Skeletal muscle cell (primary cell): ENCODE results near the gene MTO1.
A peak's percentile ranks its signal among the peaks of the same experiment; 100 is the strongest.
"Not testable (repeated sequence)": the region's sequence is repeated elsewhere in the genome, so short reads cannot be mapped to it uniquely, and the experiment has no call there.

ENCODE experiments used
- DNase-seq: peaks from one replicate; pipeline ENCODE4 v3.0.0-alpha.2; 2010; ENCODE audit warnings: low read depth
- H3K4me3 ChIP-seq: 2 replicates; pipeline ENCODE4 v1.5.1; 2011; ENCODE audit warnings: low read depth, mild to moderate bottlenecking, control low read depth, low read length, moderate library complexity

Gene MTO1, protein sequence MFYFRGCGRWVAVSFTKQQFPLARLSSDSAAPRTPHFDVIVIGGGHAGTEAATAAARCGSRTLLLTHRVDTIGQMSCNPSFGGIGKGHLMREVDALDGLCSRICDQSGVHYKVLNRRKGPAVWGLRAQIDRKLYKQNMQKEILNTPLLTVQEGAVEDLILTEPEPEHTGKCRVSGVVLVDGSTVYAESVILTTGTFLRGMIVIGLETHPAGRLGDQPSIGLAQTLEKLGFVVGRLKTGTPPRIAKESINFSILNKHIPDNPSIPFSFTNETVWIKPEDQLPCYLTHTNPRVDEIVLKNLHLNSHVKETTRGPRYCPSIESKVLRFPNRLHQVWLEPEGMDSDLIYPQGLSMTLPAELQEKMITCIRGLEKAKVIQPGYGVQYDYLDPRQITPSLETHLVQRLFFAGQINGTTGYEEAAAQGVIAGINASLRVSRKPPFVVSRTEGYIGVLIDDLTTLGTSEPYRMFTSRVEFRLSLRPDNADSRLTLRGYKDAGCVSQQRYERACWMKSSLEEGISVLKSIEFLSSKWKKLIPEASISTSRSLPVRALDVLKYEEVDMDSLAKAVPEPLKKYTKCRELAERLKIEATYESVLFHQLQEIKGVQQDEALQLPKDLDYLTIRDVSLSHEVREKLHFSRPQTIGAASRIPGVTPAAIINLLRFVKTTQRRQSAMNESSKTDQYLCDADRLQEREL

GRCh38 chr6:73461537-73462350 lies at the start of gene MTO1:
TSS of gene MTO1 (plus strand) at chr6:73461737. CDS start at chr6:73461855, 118 bp downstream.
- DNase-seq = peak; percentile 74
- H3K4me3 ChIP-seq = peak within 1 kb of the TSS; percentile 98

GRCh38 chr6:73413102-73413501 lies 48.4 kb upstream of the MTO1 start:
- no peak overlapping the region for H3K4me3 ChIP-seq
- no peak for DNase-seq

GRCh38 chr6:73418081-73418741 lies 43.3 kb upstream of the MTO1 start:
- no peak overlapping the region for H3K4me3 ChIP-seq
- no peak for DNase-seq

- no peak overlapping the region for H3K4me3 ChIP-seq
- DNase-seq = no peak
These were observed 40.0 kb upstream of the MTO1 start for GRCh38 chr6:73421534-73421933.

GRCh38 chr6:73435236-73435635 lies 26.3 kb upstream of the MTO1 start:
- no peak for DNase-seq
- no peak overlapping the region for H3K4me3 ChIP-seq

DNA sequence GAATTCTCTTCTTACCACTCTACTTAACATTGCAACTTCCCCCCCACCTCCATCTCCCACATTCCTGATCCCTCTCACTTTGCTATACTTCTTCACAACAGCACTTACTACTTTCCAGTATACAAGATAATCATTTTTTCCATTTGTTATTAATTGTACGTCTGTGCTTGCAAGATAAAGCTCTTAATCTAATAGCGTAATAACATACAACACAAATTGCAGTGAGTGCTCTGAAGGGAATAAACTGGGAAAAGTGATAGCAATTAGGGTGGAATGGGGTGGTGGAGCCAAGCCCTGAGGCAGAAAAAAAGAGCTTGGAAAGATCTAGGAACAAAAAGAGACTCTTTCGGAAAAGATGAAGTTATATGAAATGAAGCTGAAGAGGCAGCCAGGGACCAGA lies 18.0 kb upstream of the MTO1 start:
- H3K4me3 ChIP-seq = no peak overlapping the region
- DNase-seq = no peak

GRCh38 chr6:73451223-73452106 lies 10.1 kb upstream of the MTO1 start:
- DNase-seq = no peak
- peak overlapping the region; percentile 61 for H3K4me3 ChIP-seq

- peak within 1 kb of the TSS; percentile 61 for H3K4me3 ChIP-seq
- no peak for DNase-seq
These were observed 9.5 kb upstream of the MTO1 start, which contains the start of gene CGAS for GRCh38 chr6:73452107-73452461. TSS of gene CGAS (minus strand) at chr6:73452297. CDS start at chr6:73452181, 116 bp downstream.

- no peak for DNase-seq
- no peak overlapping the region for H3K4me3 ChIP-seq
These were observed 5.5 kb upstream of the MTO1 start for GRCh38 chr6:73455865-73456629.

GRCh38 chr6:73459474-73459873 lies 2.1 kb upstream of the MTO1 start:
- H3K4me3 ChIP-seq, DNase-seq: not testable (repeated sequence)

- DNase-seq = no peak
- H3K4me3 ChIP-seq = no peak overlapping the region
These were observed 1.5 kb upstream of the MTO1 start for GRCh38 chr6:73460056-73460455.

DNA sequence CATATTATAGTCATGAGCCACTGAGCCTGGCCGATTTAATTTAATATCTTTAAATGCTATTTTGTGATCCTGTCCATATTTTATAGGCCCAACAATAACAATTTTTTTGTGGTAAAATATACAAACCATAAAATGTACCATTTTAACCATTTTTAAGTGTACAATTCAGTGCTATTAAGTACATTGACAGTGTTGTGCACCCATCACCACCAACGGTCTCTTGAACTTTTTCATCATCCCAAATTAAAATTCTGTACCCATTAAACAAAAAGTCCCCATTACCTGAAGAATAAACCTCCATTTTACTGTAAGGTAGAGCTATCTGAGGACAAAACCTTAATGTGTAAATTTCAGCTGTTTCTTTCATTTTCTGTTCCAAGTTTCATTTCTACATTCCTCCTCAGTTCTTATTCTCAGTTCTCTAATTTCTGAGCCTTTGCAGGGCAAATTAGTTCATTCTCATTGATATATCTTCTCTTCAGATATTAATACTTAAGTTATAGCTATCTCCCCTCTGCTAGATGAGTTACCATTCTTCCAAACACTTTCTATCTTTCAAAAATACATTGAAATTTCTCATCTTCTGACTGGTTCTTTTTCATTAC lies 10.3 kb downstream of the MTO1 start:
- no peak for DNase-seq
- H3K4me3 ChIP-seq = no peak overlapping the region

DNA sequence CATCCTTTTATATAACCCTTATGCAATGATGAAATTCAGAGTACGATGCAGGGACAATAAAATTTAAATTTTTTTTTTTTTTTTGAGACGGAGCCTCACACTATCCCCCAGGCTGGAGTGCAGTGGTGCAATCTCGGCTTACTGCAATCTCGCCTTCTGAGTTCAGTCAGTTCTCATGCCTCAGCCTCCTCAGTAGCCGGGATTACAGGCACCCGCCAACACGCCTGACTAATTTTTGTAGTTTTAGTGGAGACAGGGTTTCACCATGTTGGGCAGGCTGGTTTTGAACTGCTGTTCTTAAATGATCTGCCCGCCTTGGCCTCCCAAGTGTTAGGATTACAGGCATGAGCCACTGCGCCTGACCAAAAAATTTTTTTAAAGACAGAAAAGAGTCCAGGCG lies 15.2 kb downstream of the MTO1 start:
- DNase-seq = no peak
- H3K4me3 ChIP-seq = no peak overlapping the region

DNA sequence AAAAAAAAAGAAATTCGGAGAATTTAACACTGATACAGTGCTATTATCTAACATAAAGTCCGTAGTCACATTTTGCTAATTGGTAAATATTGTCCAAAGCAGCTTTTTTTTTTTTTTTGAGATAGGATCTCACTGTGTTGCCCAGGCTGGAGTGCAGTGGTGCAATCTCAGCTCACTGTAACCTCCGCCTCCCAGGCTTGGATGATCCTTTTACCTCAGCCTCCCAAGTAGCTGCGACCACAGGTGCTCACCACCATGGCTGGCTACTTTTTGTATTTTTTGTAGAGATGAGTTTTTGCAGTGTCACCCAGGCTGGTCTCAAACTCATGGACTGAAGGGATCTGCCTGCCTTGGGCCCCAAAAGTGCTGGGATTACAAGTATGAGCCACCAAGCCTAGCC lies 15.9 kb downstream of the MTO1 start:
- no peak for DNase-seq
- no peak overlapping the region for H3K4me3 ChIP-seq

GRCh38 chr6:73481969-73482368 lies 20.4 kb downstream of the MTO1 start:
- H3K4me3 ChIP-seq = no peak overlapping the region
- no peak for DNase-seq

- DNase-seq = no peak
- no peak overlapping the region for H3K4me3 ChIP-seq
These were observed 22.9 kb downstream of the MTO1 start for GRCh38 chr6:73484438-73484837.

DNA sequence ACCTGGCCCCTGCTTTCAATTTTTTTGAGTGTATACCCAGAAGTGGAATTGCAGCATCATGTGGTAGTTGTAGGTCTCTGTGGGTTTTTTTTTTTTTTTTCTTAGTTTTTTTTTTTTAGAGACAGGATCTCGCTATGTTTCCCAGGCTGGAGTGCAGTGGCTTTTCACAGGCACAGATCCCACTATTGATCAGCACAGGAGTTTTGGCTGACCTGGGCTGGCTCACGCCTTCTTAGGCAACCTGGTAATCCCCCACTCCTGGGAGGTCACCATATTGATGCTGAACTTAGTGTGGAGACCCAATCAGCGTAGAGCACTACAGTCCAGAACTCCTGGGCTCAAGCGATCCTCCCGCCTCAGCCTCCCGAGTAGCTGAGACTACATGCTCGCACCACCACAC lies 25.9 kb downstream of the MTO1 start:
- no peak for DNase-seq
- no peak overlapping the region for H3K4me3 ChIP-seq

DNA sequence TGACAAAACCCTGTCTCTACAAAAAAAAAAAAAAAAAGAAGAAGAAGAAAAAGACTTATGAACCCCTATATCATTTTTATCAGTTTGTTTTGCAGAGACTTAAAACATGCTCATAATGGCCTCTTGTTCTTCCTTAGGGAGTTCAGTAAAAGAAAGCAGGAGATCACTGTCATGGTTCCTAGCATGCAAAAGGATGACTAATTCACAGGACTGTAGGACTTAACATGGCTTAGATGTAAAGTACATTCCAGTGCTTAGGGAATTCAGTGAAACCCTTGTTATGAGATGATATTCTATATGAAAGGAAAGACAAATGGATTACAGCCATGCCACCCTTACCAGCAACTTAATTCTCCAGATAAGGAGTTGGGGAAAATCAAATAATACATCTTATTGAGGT lies 29.8 kb downstream of the MTO1 start:
- DNase-seq = no peak

More for the DNA sequence above, 29.8 kb downstream of the MTO1 start:
- H3K4me3 ChIP-seq = no peak overlapping the region
